AG09309 (cell line): Measurements from ENCODE around the gene IRX5.

Source experiments
- DNase-seq: peaks from one replicate; pipeline ENCODE4 v3.0.0-alpha.2; 2010; ENCODE audit warnings: low read depth
- H3K4me3 ChIP-seq: 2 replicates; pipeline ENCODE4 v1.5.1; 2011; ENCODE audit warnings: mild to moderate bottlenecking, low read depth, low read length, moderate library complexity; ENCODE audit not compliant: control insufficient read depth
- TF ChIP-seq, protein P1 (sequence below): IDR thresholded peaks from 2 replicates; pipeline ENCODE4 v1.5.1; 2011; ENCODE audit warnings: mild to moderate bottlenecking, low read depth, low read length, inconsistent platforms; ENCODE audit not compliant: insufficient read depth, control insufficient read depth; ENCODE audit errors: missing control alignments

Gene IRX5

DNA sequence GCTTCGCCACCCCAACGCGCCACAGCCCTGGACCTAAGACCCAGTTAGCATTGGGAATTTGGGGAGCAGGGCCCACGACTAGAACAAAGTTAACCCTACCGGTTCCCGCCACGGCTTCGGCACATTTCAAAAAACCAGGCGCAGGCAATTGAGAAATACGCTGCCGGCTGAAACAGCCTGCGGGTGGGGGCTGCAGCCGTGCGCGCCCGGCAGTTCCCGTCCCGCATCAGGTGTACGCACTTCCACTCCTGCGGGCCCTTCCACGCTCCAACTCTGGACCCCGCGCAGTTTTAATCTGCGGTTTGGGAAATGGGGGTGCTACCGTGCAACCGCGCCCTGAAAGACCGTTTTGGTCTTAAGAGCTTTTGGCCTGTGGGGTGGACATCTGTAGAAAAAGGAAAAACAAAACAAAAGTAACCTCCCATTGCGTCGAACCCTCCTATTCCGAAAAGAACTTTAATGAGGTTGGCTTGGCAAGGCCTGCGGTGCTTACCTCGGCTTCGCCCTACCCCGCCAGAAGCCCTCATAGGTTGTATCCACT is 7.1 kb downstream of the IRX5 start:
- no peak for DNase-seq
- peak overlapping the region; percentile 48 for H3K4me3 ChIP-seq
- TF ChIP-seq, protein P1, sequence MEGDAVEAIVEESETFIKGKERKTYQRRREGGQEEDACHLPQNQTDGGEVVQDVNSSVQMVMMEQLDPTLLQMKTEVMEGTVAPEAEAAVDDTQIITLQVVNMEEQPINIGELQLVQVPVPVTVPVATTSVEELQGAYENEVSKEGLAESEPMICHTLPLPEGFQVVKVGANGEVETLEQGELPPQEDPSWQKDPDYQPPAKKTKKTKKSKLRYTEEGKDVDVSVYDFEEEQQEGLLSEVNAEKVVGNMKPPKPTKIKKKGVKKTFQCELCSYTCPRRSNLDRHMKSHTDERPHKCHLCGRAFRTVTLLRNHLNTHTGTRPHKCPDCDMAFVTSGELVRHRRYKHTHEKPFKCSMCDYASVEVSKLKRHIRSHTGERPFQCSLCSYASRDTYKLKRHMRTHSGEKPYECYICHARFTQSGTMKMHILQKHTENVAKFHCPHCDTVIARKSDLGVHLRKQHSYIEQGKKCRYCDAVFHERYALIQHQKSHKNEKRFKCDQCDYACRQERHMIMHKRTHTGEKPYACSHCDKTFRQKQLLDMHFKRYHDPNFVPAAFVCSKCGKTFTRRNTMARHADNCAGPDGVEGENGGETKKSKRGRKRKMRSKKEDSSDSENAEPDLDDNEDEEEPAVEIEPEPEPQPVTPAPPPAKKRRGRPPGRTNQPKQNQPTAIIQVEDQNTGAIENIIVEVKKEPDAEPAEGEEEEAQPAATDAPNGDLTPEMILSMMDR: no peak

DNA sequence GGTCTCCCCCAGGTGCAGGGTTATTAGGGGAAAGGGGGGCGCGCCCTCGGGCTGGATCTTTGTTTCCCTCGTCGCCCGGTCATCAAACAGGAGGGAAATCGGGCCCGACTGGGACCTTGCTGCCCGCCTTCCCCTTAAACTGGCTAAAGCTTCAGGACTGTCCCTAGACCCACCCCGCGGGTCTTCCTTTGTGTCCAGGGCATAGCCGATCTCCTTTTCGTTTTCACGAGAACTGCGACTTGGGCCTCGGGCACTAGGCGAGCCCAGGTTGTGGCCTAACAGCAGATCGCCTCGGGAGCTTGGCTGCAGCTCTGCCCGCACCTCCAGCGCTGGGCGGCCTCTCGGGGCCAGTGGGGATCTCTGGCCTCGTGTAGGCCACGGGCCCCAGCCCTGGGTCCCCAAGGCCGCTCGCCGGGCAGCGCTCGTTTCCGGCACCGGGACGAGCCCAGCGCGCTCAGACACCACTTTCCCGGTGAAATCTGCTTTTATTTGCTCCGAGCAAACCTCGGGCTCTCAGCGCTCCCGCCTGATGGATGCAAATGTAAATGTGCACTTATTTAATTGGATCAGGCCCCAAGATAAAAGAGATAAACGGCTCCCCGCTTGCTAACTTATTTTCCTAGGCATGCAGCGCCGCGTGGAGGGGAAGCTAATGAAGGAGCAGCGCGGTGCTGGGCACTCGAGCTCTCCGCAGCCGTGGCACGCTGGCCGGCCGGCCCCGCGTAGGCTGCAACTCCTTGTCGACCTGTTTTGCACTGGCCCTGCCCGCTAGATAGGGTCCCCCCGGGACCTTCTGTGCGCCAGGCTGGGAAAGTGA is 7.8 kb downstream of the IRX5 start:
- DNase-seq: no peak
- H3K4me3 ChIP-seq: no peak overlapping the region
- TF ChIP-seq, protein P1: no peak

DNA sequence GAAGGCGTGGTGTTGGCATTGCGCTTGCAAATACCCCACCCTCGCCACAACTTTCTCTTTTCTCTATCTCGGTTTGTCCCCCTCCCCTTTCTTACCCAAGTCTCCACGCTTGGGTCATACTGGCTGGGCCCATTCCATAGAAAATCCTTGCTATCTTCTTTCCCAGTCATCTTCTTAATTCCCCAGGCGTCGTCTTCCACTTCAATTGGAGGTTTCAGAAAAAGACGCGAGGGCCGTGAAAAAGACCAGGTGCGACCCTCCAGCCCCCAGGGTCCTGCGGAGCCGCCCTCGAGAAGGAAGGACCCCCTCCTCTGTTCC is 8.3 kb downstream of the IRX5 start:
- TF ChIP-seq, protein P1: no peak
- DNase-seq: no peak
- H3K4me3 ChIP-seq: no peak overlapping the region

DNA sequence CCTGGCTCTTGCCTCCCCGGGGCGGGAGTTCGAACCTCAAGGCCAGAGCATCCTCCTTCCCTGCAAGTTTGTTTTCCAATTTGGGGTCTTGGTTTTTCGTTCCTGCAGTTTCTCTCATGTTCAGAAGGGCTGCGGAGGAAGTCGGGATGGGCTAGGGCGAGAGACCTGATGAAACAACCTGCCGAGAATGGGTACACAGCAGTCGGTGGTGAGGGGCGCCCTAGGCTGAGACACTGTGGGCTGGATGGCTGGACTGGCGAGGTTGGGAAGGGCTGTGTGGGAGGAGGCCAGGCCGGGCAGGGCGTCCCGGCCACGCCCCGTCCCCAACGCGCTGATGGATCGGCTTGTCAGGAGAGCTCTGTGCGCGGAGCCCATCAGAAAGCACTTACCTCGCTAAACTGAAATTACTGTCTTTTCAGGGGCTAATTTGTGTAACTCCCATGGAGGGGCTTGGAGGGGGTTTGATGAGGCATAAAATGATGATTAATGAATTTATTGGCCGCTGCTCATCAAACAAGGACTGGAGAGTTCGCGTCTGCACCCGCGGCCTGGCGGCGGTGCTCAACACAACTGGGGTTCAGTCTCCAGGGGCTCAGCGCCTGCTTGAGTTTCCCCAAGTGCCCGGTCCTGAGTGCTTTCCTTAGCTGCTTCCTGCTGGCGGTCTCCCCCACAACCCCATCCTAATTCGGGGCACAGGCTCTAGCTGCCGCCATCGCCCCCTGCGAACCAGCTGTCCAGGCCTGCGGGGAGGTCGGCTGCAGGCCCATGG is 9.0 kb downstream of the IRX5 start:
- DNase-seq: no peak
- H3K4me3 ChIP-seq: no peak overlapping the region

DNA sequence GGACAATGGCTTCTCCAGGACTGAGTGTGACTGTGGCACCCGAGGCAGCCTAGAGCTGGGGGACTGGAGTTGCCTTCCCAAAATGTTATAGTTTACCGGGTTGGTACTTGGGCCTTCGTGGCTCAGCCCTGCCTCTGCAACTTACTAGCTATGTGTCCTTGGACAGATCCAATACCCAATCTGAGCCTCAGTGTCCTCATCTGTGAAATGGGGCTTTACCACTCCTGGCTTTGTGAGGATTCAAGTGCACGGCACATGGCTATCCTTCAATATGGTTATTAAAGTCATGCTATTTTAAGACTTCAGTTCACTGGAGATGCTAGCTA is 9.6 kb downstream of the IRX5 start:
- no peak overlapping the region for H3K4me3 ChIP-seq
- no peak for DNase-seq
- TF ChIP-seq, protein P1: no peak

More for the DNA sequence above, 9.0 kb downstream of the IRX5 start:
- TF ChIP-seq, protein P1: no peak

DNA sequence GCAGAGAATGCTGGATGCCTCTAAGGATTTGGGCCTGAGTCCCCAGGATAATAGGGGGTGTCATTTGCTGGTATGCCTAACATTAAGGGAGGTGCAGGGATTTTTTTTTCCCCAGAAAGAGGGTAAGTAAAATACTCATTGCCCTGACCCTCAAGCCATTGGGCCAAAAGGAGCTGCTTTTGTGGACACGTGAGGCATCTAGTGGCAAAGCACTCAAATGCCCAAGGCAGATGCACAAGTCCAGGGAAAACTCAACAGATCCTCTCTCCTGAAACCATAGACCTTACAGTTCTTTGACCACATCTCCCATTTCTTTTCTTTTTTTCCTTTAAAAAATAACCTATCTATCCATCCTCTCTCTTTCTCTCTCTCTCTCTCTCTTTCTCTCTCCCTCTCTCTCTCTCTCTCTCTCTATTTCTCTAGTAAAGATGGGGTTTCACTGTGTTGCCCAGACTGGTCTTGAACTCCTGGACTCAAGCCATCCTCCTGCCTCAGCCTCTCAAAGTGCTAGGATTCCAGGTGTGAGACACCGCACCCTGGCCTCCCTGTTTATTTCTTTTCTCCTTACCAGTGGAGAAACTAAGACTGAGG is 11.8 kb downstream of the IRX5 start:
- H3K4me3 ChIP-seq: no peak overlapping the region
- TF ChIP-seq, protein P1: no peak
- no peak for DNase-seq
